ENCODE results near the gene SIRT2. TPM values are rescaled to one million over a fixed set of nuclear protein-coding genes. Genes with fewer than 3 reads are reported as not detected.
A peak's percentile ranks its signal among the peaks of the same experiment; 100 is the strongest.

Gene SIRT2
- total RNA-seq, 1 donor from 2014 or later, result 54.2 TPM

DNA sequence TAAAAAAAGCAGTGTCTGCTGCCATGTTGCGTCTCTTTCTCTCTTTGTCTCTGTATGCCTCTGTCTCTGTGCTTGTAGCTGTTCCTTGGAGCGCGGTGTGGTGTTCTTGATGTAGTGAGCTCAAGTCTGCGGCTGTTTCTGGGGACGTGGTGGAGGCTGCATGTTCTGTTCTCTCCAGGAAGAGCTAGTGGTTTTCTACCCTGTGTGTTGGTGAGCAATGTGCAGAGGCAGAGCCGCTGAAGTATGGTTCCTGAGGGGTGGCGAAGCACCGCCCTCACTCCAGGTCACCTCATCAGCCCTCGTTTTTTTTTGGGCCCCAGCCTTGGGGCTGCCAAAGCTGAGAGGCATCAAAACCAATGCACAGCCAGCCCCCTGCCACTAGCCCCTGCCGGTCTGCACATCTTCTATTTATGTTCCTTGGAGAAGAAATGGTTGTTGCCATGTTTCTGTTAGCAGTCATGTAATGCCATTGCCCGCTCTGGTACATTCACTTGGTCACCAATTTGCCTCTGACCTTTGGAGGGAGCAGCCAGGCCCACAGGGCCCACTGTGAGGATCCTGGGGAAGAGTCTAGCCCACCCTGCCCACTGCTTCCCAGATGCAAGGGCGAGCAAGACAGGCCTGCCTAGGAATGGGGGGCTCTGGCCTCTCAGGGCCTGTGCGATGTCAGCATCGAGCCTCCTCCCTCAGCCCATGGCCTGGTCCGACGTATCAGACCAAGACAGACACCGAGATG, 56.8 kb downstream of the SIRT2 start:
- TF ChIP-seq, protein P1, sequence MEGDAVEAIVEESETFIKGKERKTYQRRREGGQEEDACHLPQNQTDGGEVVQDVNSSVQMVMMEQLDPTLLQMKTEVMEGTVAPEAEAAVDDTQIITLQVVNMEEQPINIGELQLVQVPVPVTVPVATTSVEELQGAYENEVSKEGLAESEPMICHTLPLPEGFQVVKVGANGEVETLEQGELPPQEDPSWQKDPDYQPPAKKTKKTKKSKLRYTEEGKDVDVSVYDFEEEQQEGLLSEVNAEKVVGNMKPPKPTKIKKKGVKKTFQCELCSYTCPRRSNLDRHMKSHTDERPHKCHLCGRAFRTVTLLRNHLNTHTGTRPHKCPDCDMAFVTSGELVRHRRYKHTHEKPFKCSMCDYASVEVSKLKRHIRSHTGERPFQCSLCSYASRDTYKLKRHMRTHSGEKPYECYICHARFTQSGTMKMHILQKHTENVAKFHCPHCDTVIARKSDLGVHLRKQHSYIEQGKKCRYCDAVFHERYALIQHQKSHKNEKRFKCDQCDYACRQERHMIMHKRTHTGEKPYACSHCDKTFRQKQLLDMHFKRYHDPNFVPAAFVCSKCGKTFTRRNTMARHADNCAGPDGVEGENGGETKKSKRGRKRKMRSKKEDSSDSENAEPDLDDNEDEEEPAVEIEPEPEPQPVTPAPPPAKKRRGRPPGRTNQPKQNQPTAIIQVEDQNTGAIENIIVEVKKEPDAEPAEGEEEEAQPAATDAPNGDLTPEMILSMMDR (IDR thresholded peaks at IDR 0.05), result no peak
- DNase-seq (ENCODE audit: low spot score), result no peak
- peaks cover 62% of the 10 kb centered on the region for H3K36me3 Mint-ChIP-seq (ENCODE audit: low read depth)
- no peak overlapping the region for H3K4me3 Mint-ChIP-seq (ENCODE audit: unreplicated experiment)
- H3K27me3 Mint-ChIP-seq (ENCODE audit: low read depth), result no peaks in the 10 kb centered on the region
- H3K9me3 Mint-ChIP-seq (ENCODE audit: low read depth), result no peaks in the 10 kb centered on the region
- H3K4me1 Mint-ChIP-seq (ENCODE audit: low read depth), result peaks cover 15% of the 10 kb centered on the region
- H3K27ac Mint-ChIP-seq (ENCODE audit: unreplicated experiment), result peak overlapping the region; percentile 24

DNA sequence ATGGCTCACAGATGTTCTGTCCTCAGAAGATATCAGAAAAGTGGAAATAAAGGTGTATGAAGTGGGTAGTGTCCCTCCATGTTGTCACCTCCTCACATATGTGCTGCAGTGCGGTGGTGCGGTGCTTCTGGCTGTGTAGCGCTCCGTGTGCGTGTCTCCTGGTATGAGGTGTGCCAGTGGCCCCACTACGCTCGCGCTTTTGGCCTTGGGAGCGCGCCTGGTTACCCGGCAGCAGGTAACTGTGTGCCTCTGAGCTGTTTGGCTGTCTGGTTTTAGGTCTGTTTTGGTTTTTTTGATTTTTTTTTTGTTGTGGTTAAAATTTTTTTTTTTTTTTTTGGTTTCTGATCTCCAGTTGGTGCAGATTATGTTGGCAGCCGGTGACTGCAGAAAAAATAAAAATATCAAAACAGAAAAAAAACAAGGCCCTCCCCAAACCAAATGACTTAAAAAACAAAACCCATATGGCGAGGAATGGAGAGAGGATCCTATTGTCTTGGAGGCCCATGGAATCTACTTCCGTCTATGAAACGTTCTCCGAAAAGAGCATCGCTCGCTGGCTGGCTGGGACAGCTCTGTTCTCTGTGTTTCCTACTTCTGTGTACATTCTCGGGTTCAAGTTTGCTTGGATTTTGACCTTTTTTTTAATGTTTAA, 57.5 kb downstream of the SIRT2 start:
- Mint-ChIP-seq H3K27me3 (ENCODE audit: low read depth) (no peaks in the 10 kb centered on the region), H3K4me1 (ENCODE audit: low read depth) (peaks cover 14% of the 10 kb centered on the region), H3K27ac (ENCODE audit: unreplicated experiment) (peak overlapping the region; percentile 41), H3K9me3 (ENCODE audit: low read depth) (no peaks in the 10 kb centered on the region), H3K36me3 (ENCODE audit: low read depth) (peaks cover 65% of the 10 kb centered on the region), H3K4me3 (ENCODE audit: unreplicated experiment) (no peak overlapping the region)
- TF ChIP-seq, protein P1 (IDR thresholded peaks at IDR 0.05), result no peak
- DNase-seq (ENCODE audit: low spot score), result no peak

DNA sequence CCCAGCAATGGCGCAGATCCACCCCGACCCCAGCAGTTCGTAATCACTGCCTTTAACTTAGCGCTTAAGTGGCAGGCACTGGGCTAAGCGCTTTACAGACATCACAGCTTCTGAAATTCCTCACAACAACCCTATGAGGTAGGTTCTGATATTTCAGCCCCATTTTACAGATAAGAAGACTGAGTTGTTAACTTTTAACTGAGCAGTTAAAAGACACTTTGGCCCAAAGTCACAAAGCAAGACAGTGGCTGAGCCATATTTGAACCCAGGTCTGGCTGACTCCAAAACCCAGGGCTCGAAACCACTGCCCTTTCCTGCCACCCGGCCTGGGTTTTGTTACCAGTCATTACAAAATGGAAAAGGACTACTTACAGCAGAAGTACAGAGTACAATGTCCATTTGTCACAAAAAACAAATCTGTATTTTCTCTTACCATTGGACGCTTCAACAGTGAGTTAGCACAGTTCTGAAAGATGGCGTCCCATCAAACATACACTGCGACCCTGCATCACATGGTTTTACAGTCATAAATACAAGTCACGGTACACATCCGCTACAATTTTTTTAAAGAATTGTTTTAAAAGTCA, 58.1 kb downstream of the SIRT2 start:
- Mint-ChIP-seq H3K27me3 (ENCODE audit: low read depth) (no peaks in the 10 kb centered on the region), H3K36me3 (ENCODE audit: low read depth) (peaks cover 70% of the 10 kb centered on the region), H3K9me3 (ENCODE audit: low read depth) (no peaks in the 10 kb centered on the region), H3K4me3 (ENCODE audit: unreplicated experiment) (no peak overlapping the region), H3K4me1 (ENCODE audit: low read depth) (peaks cover 19% of the 10 kb centered on the region), H3K27ac (ENCODE audit: unreplicated experiment) (no peak overlapping the region)
- no peak for DNase-seq (ENCODE audit: low spot score)
- TF ChIP-seq, protein P1 (IDR thresholded peaks at IDR 0.05), result no peak

GRCh38 chr19:38840583-38840968, 58.8 kb downstream of the SIRT2 start:
- H3K27ac Mint-ChIP-seq (ENCODE audit: unreplicated experiment), result no peak overlapping the region

More at GRCh38 chr19:38840583-38840968, 58.8 kb downstream of the SIRT2 start:
- TF ChIP-seq, protein P1 (IDR thresholded peaks at IDR 0.05), result no peak
- H3K27me3 Mint-ChIP-seq (ENCODE audit: low read depth), result no peaks in the 10 kb centered on the region
- no peaks in the 10 kb centered on the region for H3K9me3 Mint-ChIP-seq (ENCODE audit: low read depth)
- no peak overlapping the region for H3K4me3 Mint-ChIP-seq (ENCODE audit: unreplicated experiment)
- peaks cover 24% of the 10 kb centered on the region for H3K4me1 Mint-ChIP-seq (ENCODE audit: low read depth)
- DNase-seq (ENCODE audit: low spot score), result no peak
- peaks cover 67% of the 10 kb centered on the region for H3K36me3 Mint-ChIP-seq (ENCODE audit: low read depth)
